Stimulated activated CD8-positive, alpha-beta memory T cell treated with anti-CD3 and anti-CD28 coated beads, Interleukin-2, amount 100 ng/mL, for 1 hour (primary cell): ENCODE measurements around the gene PTPN1.
"Not testable (repeated sequence)": the region's sequence is repeated elsewhere in the genome, so short reads cannot be mapped to it uniquely, and the experiment has no call there.

Experiments
- DNase-seq, 2 donors: peaks; one replicate each; pipeline ENCODE4 v3.0.0-alpha.2; 2020; ENCODE audit warnings: low read depth in 2 of 2

Gene PTPN1

DNA sequence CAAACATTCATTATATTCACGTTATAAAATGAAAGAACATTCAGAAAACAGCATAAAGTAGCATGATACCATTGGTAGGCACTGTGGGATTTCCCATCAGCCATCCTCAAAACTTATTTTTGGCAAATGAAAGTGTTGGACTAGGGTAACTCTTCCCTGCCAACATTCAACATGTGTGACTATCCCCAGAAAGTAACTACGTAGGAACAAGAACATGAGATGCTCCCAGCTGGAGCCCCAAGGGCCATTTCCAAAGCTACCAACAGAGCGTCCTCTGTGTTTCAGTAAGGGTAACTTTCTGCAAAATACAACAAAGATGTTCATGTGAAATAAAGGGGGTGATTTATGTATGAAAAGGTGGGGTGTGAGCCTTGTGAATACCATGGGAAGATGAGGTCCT, 28.4 kb upstream of the PTPN1 start:
- DNase-seq = no peak

DNA sequence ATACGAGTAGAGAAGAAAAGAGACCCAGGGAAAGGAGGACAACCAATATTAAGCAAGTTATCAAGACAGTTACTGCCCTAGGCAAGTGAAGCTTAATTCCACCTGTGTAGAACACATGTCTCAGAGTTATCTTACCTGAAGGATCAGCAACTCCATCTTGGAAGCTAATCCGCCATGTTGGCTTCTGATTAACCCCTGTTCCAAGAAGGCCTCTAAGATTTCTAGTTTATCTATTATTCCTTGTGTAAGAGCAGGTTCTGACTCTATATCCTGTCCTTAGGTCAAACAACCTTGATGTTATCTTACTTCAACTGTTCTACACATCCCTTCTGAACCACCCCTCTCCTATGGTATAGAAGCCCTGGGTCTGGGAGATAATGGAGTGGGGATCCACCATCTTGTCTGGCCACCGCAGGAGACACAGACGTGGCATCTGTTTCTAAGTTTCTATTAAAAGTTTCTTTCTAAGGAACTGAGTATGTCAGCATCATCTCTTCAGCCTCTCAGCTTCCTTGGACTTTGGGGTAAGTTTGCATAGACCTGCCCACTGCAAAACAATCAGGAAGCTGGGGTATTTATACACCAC, 27.7 kb upstream of the PTPN1 start:
- DNase-seq = no peak

DNA sequence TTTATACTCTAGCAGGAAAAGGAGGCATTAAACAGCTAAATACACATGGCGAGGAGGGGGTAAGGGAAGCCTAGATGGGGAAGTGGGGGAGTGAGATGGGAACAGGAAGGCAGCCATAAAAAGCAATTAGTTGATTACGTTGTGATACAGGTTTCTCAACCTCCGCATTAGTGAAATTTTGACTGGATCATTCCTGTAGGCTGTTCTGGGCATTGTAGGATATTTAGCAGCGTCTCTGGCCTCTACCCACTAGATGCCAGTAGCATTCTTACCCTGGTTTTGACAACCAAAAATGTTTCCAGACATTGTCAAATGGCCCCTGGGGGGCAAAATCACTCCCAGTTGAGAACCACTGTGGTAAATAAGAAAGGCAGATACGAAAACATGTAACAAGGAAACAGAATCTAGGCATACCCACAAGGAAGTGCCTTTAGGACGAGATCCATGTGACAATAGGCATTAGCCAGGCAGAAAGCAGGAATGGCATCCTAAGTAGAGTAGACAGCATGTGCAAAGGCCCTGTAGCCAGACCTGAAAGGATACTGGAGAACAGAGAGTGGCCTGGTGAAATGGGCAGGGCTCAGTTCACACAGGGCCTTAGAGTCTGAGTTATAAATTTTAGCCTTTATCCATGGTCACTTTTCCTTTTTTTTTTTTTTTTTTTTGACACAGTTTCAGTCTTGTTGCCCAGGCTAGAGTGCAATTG, 25.8 kb upstream of the PTPN1 start:
- no peak for DNase-seq

DNA sequence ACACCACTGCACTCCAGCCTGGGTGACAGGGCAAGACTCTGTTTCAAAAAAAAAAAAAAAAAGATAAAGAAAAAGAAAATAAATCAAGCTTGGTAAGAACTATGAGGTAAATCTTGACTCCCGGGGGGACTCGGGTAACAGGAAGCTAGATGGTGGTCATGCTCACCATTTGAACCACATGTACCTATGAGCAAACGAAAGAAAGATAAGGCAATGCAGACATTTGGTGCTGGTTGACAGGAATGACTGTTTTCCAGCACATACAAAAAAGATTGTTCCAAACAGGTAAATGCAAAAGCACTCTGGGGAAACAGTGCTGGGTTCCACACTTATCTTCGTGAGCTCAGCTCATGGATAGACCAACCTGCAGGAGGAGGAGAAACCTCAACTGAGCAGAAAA, 22.8 kb upstream of the PTPN1 start:
- DNase-seq = no peak

DNA sequence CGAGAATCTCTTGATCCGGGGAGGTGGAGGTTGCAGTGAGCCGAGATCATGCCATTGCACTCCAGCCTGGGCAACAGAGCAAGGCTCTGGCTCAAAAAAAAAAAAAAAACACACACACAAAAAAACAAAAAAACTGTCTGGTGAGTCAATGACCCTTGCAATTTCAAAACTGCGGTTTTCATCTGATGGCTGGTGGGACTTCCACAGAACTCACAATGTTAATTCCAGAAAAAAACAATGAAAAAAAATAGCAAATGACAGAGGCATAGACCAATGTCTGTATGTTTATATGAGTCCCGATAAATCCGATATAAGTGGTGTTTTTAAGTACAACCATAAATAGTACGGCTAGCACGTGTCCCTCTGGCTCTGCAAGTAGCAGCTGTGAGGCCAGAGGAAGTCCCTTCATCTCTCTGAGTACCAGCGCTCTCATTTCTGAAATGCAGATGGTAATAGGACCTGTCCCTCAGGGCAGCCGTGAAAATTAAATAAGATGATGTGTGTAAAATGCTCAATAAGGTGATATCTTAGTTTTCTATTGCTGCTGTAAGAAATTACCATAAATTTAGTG, 21.9 kb upstream of the PTPN1 start:
- DNase-seq = no peak

DNA sequence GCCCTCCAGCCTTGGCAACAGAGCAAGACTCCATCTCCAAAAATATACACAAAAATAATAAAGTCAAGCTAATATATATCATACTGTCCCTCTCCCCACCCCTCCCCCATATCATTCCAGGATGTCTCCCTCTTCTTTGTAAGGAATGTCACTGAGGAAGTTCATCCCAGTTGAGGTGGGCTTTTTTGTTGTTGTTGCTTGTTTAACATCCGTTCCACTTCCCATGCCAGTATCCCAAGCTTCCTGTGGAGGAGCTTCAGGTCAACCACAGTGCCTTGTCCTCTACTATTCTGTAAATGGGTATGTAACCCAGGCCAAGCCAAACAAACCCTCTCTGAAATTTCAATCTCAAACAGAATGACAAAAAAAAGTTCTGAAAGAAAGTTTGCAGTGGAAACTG, 19.0 kb upstream of the PTPN1 start:
- no peak for DNase-seq

DNA sequence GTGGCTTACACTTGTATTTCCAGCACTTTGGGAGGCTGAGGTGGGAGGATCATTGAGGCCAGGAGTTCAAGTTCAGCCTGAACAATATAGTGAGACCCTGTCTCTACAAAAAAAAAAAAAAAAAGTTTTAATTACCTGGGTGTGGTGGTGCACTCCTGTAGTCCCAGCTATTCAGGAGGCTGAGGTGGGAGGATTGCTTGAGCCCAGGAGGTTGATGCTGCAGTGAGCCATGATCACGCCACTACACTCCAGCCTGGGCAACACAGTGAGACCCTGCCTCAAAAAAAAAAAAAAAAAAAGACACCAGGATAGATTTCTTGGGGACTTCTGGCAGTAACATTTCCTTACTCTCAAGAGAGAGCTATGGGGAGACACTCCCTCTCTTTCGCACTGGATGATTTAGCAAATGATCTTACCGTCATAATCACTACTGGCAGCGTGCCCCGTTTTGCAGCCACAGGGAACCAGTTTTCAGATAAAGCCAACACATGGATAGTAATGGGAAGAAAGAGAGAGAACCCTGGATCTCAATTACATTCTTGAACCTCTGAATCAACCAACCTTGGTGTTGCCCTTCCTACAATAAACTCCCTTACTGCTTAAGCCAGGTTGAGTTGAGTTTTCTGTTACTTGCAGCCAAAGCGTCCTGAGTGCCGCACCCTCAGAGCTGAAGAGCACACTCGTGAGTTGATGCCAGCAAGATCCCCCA, 18.1 kb upstream of the PTPN1 start:
- no peak for DNase-seq

DNA sequence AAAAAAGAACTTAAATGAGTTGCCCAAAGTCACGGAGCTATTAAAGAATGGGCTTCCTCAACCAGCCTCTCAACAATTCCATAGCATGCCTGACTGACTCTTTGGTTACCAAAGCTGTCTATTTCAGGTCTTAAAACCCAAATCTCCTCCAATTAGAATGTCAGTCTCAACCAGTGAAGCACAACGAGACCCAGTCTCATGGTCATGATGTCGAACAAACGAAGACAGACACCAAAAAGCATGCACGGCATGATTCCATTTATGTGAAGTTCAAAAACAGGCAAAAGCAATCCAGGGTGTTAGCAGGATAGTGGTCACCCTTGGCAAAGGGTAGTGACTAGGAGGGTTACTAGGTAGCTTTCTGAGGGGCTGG, 16.3 kb upstream of the PTPN1 start:
- DNase-seq = no peak

DNA sequence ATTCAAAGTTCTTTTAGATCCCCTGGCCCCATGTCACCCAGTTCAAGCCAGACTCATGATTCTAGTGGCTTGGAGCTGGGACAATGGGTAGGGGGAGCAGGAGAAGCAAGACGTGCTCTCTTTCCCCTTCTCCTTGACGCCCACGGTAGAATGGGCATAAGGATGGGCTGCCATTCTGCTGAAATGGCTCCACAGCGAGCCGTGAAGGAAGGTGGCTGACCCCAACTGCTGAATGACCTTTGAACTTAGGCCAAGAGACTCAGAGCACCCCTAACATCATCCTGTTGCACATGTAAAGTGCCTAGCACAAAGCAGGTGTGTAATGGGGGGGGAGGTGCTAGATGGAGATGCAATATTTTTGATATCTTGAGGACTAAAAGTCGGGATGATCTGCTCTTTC, 15.8 kb upstream of the PTPN1 start:
- no peak for DNase-seq

DNA sequence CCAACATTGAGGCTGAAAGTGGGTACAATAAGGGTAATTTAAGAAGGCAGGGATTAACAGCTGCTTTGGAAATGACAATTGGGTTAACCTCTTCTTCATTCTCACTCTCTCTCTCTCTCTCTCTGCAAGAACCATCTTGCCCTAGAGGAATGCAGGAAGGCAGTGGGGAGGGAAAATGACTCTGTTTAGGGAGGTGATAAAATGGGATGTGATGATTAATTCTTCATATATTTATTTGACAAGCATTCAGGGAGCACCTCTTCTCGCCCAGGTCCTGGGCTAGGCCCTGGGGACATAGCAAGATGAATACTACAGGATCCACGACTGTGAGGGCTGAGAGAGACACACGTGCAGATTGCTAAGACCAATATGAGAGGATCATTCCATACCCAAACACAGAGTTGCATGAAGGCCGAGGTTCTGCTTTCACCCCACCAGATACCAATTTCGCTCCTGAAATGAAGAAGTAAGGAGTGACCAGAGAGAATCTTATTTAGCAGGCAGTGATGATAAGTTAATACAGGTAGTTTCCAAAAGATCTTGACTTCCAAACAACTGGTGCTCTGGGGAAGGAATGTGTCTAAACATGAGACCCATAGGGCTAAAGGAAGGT, 13.3 kb upstream of the PTPN1 start:
- DNase-seq = no peak

DNA sequence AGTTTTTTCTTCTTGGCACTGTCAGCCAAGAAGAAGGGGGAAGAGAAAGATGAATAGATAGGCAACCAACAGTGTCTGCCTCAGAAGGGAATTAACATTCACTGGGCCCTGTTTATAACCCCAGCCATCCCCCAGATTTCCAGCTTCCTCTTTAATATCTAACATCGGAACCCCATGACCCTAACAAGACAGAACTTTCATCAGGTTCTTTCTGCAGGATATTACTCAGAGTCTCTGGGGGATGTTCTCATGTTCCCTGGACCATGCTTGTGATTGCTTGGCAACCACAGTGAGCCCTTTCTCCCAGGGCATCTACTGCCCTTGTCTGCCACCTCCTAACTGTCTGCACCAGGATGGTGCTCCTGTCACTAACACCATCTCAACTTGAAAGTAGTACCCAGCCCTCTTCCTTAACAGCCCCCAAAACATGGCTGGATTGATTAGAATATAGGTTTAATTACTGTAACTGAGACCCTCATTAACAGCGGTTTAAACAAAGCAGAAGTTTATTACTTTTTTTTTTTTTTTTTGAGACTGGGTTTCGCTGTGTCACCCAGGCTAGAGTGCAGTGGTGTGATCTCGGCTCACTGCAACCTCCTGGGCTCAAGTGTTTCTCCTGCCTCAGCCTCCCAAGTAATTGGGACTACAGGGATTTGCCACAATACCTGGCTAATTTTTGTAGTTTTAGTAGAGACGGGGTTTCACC, 12.0 kb upstream of the PTPN1 start:
- no peak for DNase-seq

DNA sequence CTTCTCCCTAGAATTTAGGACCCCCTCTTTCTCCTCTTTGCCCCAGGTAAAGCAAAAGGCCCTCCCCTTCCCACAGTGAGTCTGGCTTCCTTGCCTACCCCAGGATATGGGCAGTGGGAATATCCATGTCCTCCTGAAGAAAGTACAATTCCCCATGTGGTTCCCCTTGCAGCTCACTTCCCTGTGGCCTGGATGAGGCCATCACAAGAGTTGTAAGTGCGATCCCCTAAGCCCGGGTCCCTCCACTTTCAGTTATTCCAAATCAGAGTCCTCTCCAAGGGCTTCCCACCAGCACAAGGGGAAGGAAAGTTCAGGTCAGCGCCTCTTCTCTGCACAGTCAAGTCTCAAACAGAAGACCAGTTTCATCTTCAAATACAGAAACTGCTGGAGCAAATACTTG, 10.2 kb upstream of the PTPN1 start:
- DNase-seq = no peak

DNA sequence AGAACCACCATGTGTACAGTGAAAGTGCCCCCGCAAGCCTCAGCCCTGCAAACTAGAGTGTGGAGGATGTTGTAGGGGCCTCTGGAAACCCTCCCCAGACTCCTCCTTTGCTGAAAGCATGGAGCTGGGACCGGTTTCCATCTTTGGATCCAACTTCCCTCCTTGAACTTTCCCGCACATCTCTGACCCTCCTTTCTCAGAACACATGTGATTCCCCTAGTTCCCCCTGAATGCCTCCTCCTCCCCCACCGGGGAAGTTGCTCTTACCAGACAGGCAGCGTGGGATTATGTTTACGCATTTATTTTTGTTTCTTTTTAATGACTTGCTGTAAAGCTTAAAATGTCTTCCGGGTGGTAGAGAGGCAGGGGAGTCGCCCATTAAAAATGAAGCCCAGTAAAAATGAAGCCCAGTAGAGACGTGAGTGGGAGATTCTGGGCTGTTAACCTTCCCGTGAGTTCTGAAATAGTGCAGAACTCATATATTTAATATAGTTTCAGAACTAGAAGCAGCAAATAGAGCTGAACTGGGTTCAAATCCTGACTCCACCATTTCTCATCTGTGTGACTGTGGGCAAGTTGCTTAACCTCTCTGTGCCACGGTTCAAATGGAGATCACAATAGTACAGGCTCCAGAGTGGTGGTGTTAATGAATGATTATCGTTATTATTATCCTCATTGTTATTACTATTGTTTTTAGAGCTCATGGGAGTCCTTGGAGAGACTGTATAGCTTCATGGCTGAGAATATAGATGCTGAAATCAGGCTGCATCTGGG, 8.0 kb upstream of the PTPN1 start:
- DNase-seq = no peak

DNA sequence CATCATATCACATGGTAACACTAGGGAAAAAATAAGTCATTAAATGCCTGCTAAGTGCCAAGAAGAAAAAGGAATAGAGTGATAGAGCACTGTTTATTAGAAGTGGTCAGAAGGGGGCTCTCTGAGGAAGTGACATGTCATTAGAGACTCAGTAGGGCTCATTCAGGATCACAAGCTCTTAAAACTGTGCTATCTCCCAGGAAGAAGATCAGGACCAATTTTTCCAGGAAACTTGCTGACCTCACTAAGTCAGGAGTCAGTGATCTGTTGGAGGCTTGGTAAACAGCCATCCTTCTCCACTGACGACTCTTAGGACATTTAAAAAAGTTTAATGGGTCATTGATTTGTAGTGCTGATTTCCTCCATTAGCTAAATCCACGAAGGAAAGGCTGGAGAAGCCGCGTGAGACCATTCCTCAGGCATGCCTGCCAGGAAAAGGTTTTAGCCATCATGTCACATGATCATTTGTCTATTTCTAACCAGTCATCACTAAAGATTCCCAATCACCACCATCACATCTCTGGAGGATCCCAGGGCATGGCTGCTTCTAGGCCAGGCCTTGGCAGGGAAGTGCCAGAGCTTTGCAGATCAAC, 5.9 kb upstream of the PTPN1 start:
- no peak for DNase-seq

DNA sequence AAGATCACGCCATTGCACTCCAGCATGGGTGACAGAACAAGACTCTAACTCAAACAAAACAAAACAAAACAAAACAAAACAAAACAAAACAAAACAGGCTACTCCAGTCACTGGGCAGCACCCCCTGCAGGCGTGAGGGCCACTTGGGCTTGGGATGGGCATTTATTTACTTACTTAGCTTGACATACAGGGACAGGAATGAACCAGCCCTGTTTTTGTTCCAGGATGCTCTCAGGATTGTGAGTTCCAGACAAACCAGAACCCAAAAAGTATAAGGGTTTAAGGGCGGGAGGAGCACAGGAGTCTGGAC, 4.0 kb upstream of the PTPN1 start:
- DNase-seq = no peak

DNA sequence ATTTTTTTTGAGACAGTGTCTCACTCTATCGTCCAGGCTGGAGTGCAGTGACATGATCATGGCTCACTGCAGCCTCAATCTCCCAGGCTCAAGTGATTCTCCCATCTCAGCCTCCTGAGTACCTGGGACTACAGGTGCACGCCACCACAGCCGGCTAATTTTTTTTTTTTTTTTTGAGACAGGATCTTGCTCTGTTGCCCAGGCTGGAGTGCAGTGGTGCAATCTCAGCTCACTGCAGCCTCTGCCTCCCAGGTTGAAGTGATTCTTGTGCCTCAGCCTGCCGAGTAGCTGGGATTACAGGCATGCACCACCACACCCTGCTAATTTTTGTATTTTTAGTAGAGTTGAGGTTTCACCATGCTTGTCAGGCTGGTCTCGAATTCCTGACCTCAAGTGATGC, 2.4 kb upstream of the PTPN1 start:
- DNase-seq = not testable (repeated sequence)

DNA sequence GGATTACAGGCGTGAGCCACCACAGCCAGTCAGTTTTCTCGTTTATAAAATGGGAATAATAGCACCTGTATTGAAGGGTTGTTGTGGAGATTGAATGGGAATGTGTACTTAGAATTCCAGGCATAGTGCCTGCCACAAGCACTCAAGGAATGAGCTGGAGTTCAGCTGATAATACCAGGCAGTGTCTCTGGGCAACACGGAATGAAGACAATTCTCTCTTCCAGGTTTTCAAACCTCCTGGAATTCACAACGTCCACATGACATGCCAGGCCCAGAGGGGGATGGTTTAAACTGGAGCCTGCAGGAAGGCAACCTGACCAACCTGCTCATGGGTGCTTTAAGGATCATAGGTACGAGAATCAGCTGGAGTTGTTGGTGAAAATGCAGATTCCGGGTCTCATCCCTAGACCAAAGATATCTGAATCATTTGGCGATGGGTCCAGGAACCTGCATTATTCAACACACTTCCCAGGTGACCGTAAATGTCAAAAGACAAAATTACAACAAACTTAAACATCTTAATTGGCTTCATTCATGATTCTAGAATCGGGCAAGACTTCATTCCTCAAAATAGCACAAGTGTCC, 1.9 kb upstream of the PTPN1 start:
- no peak for DNase-seq

DNA sequence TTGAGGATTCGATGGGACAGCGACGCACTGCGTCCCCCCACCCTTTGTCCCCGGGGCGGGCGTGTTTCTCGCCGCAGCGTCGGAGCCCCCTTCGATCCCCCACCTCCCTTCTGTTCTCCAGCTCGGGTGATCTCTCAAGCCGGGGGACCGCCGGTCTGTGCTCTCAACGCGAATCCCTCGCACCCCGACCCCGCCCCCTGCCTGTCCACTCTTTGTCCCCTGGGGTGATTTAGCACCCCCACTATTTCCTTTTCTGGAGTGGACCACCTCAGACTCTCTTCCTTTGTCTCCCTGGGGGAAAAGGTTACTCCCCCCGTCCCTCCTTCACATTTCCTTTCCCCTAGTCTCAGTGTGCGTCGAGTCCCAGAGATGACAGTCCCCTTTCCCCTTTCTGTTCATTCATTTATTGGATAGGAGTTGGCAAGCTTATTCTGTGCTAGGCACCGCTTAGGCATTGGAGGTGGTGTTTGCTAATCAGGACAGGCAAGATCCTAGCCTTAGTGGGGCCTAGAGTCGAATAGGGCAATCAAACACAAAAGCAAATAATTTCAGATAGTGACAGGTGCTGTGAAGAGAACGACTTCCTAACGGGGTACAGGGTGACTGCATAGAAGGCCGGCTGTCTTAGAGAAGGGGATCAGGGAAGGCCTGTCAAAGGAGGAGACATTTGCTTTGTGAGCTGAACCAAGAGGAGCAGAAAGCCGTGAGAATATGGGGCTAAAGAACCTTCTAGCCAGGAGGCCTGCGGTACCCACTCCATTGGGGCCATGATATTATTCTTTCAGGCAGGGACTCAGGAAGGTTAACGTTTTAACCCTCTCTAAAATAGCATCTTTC, 741 bp downstream of the PTPN1 start:
- no peak for DNase-seq

DNA sequence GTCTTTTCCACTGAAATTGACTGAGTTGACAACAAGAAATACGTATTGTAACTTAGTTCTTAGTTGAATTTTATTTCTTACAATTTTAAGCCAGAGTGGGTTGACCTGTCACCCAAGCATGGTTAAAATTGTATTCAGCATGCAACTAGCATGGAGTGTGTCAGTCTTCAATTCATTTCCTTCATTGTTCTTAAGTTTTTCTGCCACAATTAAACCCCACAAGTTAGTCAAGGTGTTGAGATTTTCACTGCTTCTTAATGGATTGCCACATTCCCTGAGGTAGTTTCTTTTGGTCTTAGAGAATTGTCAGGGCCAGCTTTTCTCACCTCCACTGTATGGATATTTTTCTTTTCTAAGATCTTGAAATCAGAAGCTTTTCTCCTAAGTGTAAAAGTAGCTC, 2.1 kb downstream of the PTPN1 start:
- no peak for DNase-seq
